SK-N-SH (cell line): ENCODE measurements around the gene PTPRD. TPM values are rescaled to one million over a fixed set of nuclear protein-coding genes. Genes with fewer than 3 reads are reported as not detected.

Experiments
- CTCF ChIA-PET: fragments of 300-600, 350-600 bp; formaldehyde crosslinking; extraction: SDS; loops from one replicate; lab custom pipeline; 2021; lab: Yijun Ruan, JAX
- POLR2A ChIA-PET: fragments of 350-600 bp; sonication (Branson Sonifier 250); formaldehyde crosslinking; extraction: SDS; loops from one replicate; lab custom pipeline; 2020; ENCODE audit warnings: antibody characterized with exemption, inconsistent platforms; lab: Yijun Ruan, JAX
- DNase-seq: peaks from one replicate; pipeline ENCODE4 v3.0.0; 2012
- H2AFZ ChIP-seq: fragments of 200-600 bp; sonication (generic); 2 replicates; pipeline ENCODE4 v1.8.1; 2016; ENCODE audit warnings: antibody characterized with exemption, mild to moderate bottlenecking, low read depth
- H3F3A ChIP-seq: fragments of 200-600 bp; sonication (generic); replicated peaks from 2 replicates; pipeline ENCODE3; 2016; ENCODE audit warnings: antibody characterized with exemption, mild to moderate bottlenecking; ENCODE audit not compliant: insufficient read depth
- H3K27ac ChIP-seq, 2 experiments: fragments of 200-500 bp in 1 of 2; fragments of 200-600 bp in 1 of 2; sonication (Bioruptor generic) in 1 of 2; sonication (generic), shearing (Covaris generic) in 1 of 2; 2 replicates each; pipeline versions ENCODE4 v1.5.1 to v1.6.1; 2014 to 2016; ENCODE audit warnings: low read depth in 2 of 2, inconsistent platforms in 1 of 2, low read length in 1 of 2, mild to moderate bottlenecking in 1 of 2, mixed read lengths in 1 of 2
- H3K27me3 ChIP-seq: fragments of 200-600 bp; sonication (generic), shearing (Covaris generic); 2 replicates; pipeline ENCODE4 v1.6.1; 2016; ENCODE audit warnings: mixed run types; ENCODE audit not compliant: insufficient read depth
- H3K36me3 ChIP-seq, 2 experiments: fragments of 200-500 bp in 1 of 2; fragments of 200-600 bp in 1 of 2; sonication (Bioruptor generic) in 1 of 2; sonication (generic) in 1 of 2; replicated peaks in 1 of 2; 2 replicates each; pipeline versions ENCODE3 to v1.5.1; 2014 to 2016; ENCODE audit warnings: low read length in 1 of 2, mild to moderate bottlenecking in 1 of 2; ENCODE audit not compliant: insufficient read depth in 2 of 2, control insufficient read depth in 1 of 2
- H3K4me1 ChIP-seq, 2 experiments: fragments of 200-500 bp in 1 of 2; fragments of 200-600 bp in 1 of 2; sonication (Bioruptor generic) in 1 of 2; sonication (generic), shearing (Covaris generic) in 1 of 2; 2 replicates each; pipeline versions ENCODE4 v1.5.1 to v1.6.1; 2014 to 2016; ENCODE audit warnings: low read depth in 1 of 2, low read length in 1 of 2, mixed run types in 1 of 2; ENCODE audit not compliant: insufficient read depth in 2 of 2, control insufficient read depth in 1 of 2
- H3K4me2 ChIP-seq: fragments of 200-600 bp; sonication (generic), shearing (Covaris generic); 2 replicates; pipeline ENCODE4 v1.6.1; 2017; ENCODE audit warnings: mixed run types
- H3K4me3 ChIP-seq, 2 experiments: fragments of 200-500 bp in 1 of 2; fragments of 200-600 bp in 1 of 2; sonication (Bioruptor generic) in 1 of 2; sonication (generic), shearing (Covaris generic) in 1 of 2; 2 replicates each; pipeline versions ENCODE4 v1.5.1 to v1.8.1; 2014 to 2016; ENCODE audit warnings: low read depth in 2 of 2, inconsistent platforms in 1 of 2, low read length in 1 of 2, mild to moderate bottlenecking in 1 of 2, mixed read lengths in 1 of 2, moderate library complexity in 1 of 2
- H3K79me2 ChIP-seq: fragments of 200-600 bp; sonication (generic); 2 replicates; pipeline ENCODE4 v1.8.1; 2017; ENCODE audit warnings: mild to moderate bottlenecking; ENCODE audit not compliant: insufficient read depth
- H3K9ac ChIP-seq: fragments of 200-600 bp; sonication (generic); 2 replicates; pipeline ENCODE4 v1.6.1; 2017; ENCODE audit warnings: mixed run types
- H3K9me2 ChIP-seq: fragments of 200-600 bp; sonication (generic); 2 replicates; pipeline ENCODE4 v1.6.1; 2017; ENCODE audit warnings: mixed run types
- H3K9me3 ChIP-seq: fragments of 200-600 bp; sonication (generic); 2 replicates; pipeline ENCODE4 v1.6.1; 2017; ENCODE audit warnings: mixed run types, mild to moderate bottlenecking, moderate library complexity
- H4K20me1 ChIP-seq: fragments of 200-600 bp; sonication (generic); 2 replicates; pipeline ENCODE4 v1.6.1; 2017; ENCODE audit warnings: mild to moderate bottlenecking, mixed run types; ENCODE audit not compliant: insufficient read depth
- ELF1 ChIP-seq: IDR thresholded peaks from 2 replicates; pipeline ENCODE4 v1.4.0; 2012
- FOSL2 ChIP-seq: IDR thresholded peaks from 2 replicates; pipeline ENCODE4 v1.4.0; 2012; ENCODE audit warnings: low read depth, mild to moderate bottlenecking, moderate library complexity, borderline replicate concordance
- GABPA ChIP-seq: IDR thresholded peaks from 2 replicates; pipeline ENCODE4 v1.4.0; 2012; ENCODE audit warnings: low read depth, mild to moderate bottlenecking
- MAX ChIP-seq: IDR thresholded peaks from 2 replicates; pipeline ENCODE4 v1.4.0; 2012; ENCODE audit warnings: low read depth
- MXI1 ChIP-seq: IDR thresholded peaks from 2 replicates; pipeline ENCODE4 v1.6.1; 2012; ENCODE audit warnings: mild to moderate bottlenecking, low read depth, low read length, improper control_type of control experiment
- PBX3 ChIP-seq: IDR thresholded peaks from 2 replicates; pipeline ENCODE4; 2012
- RAD21 ChIP-seq: IDR thresholded peaks from 2 replicates; pipeline ENCODE4 v1.6.1; 2012; ENCODE audit warnings: mild to moderate bottlenecking, low read length
- SIN3A ChIP-seq: IDR thresholded peaks from 2 replicates; pipeline ENCODE4 v1.6.1; 2012; ENCODE audit warnings: low read depth, mild to moderate bottlenecking, low read length, moderate library complexity, borderline replicate concordance
- WGBS: methylation state at CpG from one replicate; pipeline ENCODE4 v1.1.6; 2017; ENCODE audit warnings: low lambda C conversion rate; 5-methylcytosine and 5-hydroxymethylcytosine counted together
- polyA plus RNA-seq, 3 experiments: library from polyadenylated mRNA; depleted of rRNA; stranded (reverse); fragments of >200 nt; gene quantifications; 2 replicates each; pipeline ENCODE4 v1.2.3, GENCODE V29; 2012

Gene PTPRD
- polyA plus RNA-seq, 1 of the 3 experiments (the other 2 are of a cell fraction), result 0.15 TPM

- H3K27ac ChIP-seq, result no peak overlapping the region
- H3K36me3 ChIP-seq, result no peaks in the 10 kb centered on the region
- POLR2A ChIA-PET, result no interaction called here
- no peaks in the 10 kb centered on the region for H3K27me3 ChIP-seq
- no peak overlapping the region for H2AFZ ChIP-seq
- H3K4me3 ChIP-seq, result no peak overlapping the region
- DNase-seq, result no peak
- no peak overlapping the region for H3K9ac ChIP-seq
- peaks cover 1% of the 10 kb centered on the region for H3F3A ChIP-seq
- CTCF ChIA-PET, result interaction anchor here (1.0 kb wide), 1 partner anchor 8 kb away, joined by 3 read pairs; no protein-coding TSS in a partner anchor
- no peaks in the 10 kb centered on the region for H3K9me2 ChIP-seq
- no peak overlapping the region for H3K4me2 ChIP-seq
- no peaks in the 10 kb centered on the region for H3K9me3 ChIP-seq
- WGBS, result 68% methylated on average over 2 of the region's 2 CpGs
- no peaks in the 10 kb centered on the region for H3K79me2 ChIP-seq
- peaks cover 0 to 5% of the 10 kb centered on the region in 2 experiments; a peak in 2 of 4 replicates for H3K4me1 ChIP-seq
- H4K20me1 ChIP-seq, result no peaks in the 10 kb centered on the region
- TF ChIP-seq MXI1 (no peak), GABPA (no peak), SIN3A (no peak), ELF1 (no peak), PBX3 (no peak)
These were observed 2241.1 kb downstream of the PTPRD start for GRCh38 chr9:8371686-8372085.

DNA sequence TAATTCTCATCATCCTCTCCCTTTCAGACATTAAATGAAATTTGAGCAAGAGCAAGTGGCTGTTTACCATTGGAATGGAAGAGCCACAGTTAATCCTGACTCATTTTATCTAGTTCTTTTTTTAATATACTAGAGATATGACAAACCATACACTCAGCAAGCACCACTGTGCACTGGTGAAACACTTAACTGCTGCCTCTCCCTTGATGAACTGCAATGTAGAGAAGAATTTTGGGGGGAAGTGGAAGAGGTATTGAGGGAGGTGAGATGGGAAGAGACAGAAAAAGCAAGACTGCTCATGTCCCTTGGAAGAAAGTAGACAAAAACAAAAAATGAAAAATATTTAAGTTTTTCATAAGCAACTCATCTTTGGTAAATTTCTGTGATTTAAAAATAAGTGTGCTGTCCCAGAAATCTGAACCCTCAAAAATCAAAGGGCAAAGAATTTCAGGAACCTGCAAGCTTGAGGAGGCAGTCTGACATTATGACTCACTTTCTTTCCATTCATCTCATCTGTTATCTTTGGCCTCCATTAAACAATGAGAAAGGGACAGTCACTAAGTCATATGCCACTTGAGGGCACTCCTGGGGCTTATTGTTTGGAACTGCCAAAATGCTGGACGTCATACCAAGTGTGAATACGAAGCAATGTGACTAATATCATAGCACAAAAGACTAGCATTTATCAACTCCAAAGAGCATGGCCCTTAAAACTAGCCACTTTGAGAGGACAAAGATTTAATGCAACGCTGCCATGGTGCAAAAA lies 2246.5 kb downstream of the PTPRD start:
- H3K9me2 ChIP-seq, result no peaks in the 10 kb centered on the region
- no peak for DNase-seq
- peak overlapping the region in 1 of 2 experiments; percentile 72; a peak in 2 of 4 replicates for H3K27ac ChIP-seq
- WGBS, result 43% methylated on average over 3 of the region's 3 CpGs
- no peaks in the 10 kb centered on the region for H3K79me2 ChIP-seq
- H2AFZ ChIP-seq, result no peak overlapping the region
- ChIA-PET CTCF (no interaction called here), POLR2A (no interaction called here)
- no peaks in the 10 kb centered on the region for H4K20me1 ChIP-seq
- peaks cover 0 to 17% of the 10 kb centered on the region in 2 experiments; a peak in 2 of 4 replicates for H3K4me1 ChIP-seq
- H3K4me3 ChIP-seq, result no peak overlapping the region
- H3K4me2 ChIP-seq, result peak overlapping the region; percentile 51
- TF ChIP-seq RAD21 (peak; percentile 28), PBX3 (no peak; the same call in 1 of the 2 replicates), MAX (no peak), FOSL2 (peak; percentile 32; the same call in 1 of the 2 replicates)
- H3K9ac ChIP-seq, result no peak overlapping the region
- H3K27me3 ChIP-seq, result no peaks in the 10 kb centered on the region
- H3F3A ChIP-seq, result peaks cover 17% of the 10 kb centered on the region
- no peaks in the 10 kb centered on the region for H3K36me3 ChIP-seq
- no peaks in the 10 kb centered on the region for H3K9me3 ChIP-seq
